CD4-positive, alpha-beta memory T cell (primary cell): ENCODE data around the gene LTBP4. TPM values are rescaled to one million over a fixed set of nuclear protein-coding genes. Genes with fewer than 3 reads are reported as not detected.

Experiments
- CTCF ChIA-PET: fragments of 350-600 bp; sonication (Branson Sonifier 250); formaldehyde crosslinking; loops from one replicate; lab custom pipeline; 2021; ENCODE audit warnings: inconsistent platforms; ENCODE audit not compliant: partially characterized antibody; lab: Charles Lee
- POLR2A ChIA-PET: fragments of 350-600 bp; sonication (Branson Sonifier 250); formaldehyde crosslinking; loops from one replicate; lab custom pipeline; 2021; ENCODE audit not compliant: partially characterized antibody; lab: Charles Lee
- DNase-seq, 5 donors: peaks; one replicate each; pipeline versions ENCODE4 v3.0.0 to v3.0.0-alpha.2; 2020 to 2022; ENCODE audit warnings: mixed read lengths in 1 of 5
- H3K27ac ChIP-seq: one replicate; pipeline ENCODE4 v1.7.0; 2013; ENCODE audit warnings: low read depth, low read length
- H3K27me3 ChIP-seq: 2 replicates; pipeline ENCODE4 v1.7.0; 2013; ENCODE audit warnings: mild to moderate bottlenecking, low read length, moderate library complexity; ENCODE audit not compliant: insufficient read depth
- H3K36me3 ChIP-seq: 2 replicates; pipeline ENCODE4 v1.7.0; 2013; ENCODE audit warnings: mild to moderate bottlenecking, low read length, moderate library complexity; ENCODE audit not compliant: insufficient read depth
- H3K4me1 ChIP-seq: 2 replicates; pipeline ENCODE4 v1.7.0; 2013; ENCODE audit warnings: mild to moderate bottlenecking, low read length, moderate library complexity; ENCODE audit not compliant: insufficient read depth
- H3K4me3 ChIP-seq, 2 donors: one replicate each; pipeline ENCODE4 v1.7.0; 2013; ENCODE audit warnings: low read length in 2 of 2, mild to moderate bottlenecking in 1 of 2
- H3K9me3 ChIP-seq, 2 donors: one replicate each; pipeline ENCODE4 v1.7.0; 2013; ENCODE audit warnings: low read length in 2 of 2, control low read depth in 1 of 2; ENCODE audit not compliant: control insufficient read depth in 1 of 2
- H3K27ac Mint-ChIP-seq, 7 donors: one replicate each; pipeline ENCODE4 v1.8.0; 2020 to 2021; ENCODE audit warnings: mixed read lengths in 7 of 7, mild to moderate bottlenecking in 6 of 7, inconsistent platforms in 3 of 7, moderate library complexity in 3 of 7
- H3K27me3 Mint-ChIP-seq, 2 donors: one replicate each; pipeline ENCODE4 v1.8.0; 2020 to 2021; ENCODE audit warnings: mixed read lengths in 2 of 2
- H3K36me3 Mint-ChIP-seq, 2 donors: one replicate each; pipeline ENCODE4 v1.8.0; 2020 to 2021; ENCODE audit warnings: mixed read lengths in 2 of 2, inconsistent platforms in 1 of 2, mild to moderate bottlenecking in 1 of 2
- H3K4me1 Mint-ChIP-seq, 4 donors: one replicate each; pipeline ENCODE4 v1.8.0; 2020 to 2021; ENCODE audit warnings: mixed read lengths in 4 of 4, mild to moderate bottlenecking in 1 of 4
- H3K4me3 Mint-ChIP-seq, 8 donors: one replicate each; pipeline ENCODE4 v1.8.0; 2020 to 2021; ENCODE audit warnings: mixed read lengths in 8 of 8, mild to moderate bottlenecking in 7 of 8, moderate library complexity in 6 of 8, inconsistent platforms in 3 of 8
- H3K9me3 Mint-ChIP-seq, 8 donors: one replicate each; pipeline ENCODE4 v1.8.0; 2020 to 2021; ENCODE audit warnings: mixed read lengths in 8 of 8, mild to moderate bottlenecking in 5 of 8, inconsistent platforms in 3 of 8, moderate library complexity in 1 of 8
- intact Hi-C: fragments of 100-400 bp; cut with micrococcal nuclease; formaldehyde crosslinking; loops from one replicate; pipeline ENCODE4 v1.15.1; 2023
- polyA plus RNA-seq, 2 donors: library from polyadenylated mRNA; unstranded; fragments of 300-500 nt; fragmentation: Illumina TruSeq; gene quantifications; one replicate each; pipeline ENCODE4 v1.2.3, GENCODE V29; 2021
- total RNA-seq, 2 experiments: library from RNA; stranded (reverse); gene quantifications; one replicate each; pipeline ENCODE4 v1.2.3, GENCODE V29; 2021

The LTBP4 gene
- total and polyA plus RNA-seq, 4 experiments from 2014 or later, result 26.0 to 158 (median 103) TPM

- peaks cover 0 to 3% of the 10 kb centered on the region in 2 donors for H3K36me3 Mint-ChIP-seq
- intact Hi-C loops, result loop anchor here (1.0 to 5.0 kb wide), 7 partner anchors 9 to 194 kb away; partner anchors contain the start of genes BLVRB, SERTAD1, SERTAD3 and SHKBP1
- H3K9me3 Mint-ChIP-seq, result peaks cover 0 to 2% (median 0%) of the 10 kb centered on the region in 8 donors
- peaks cover 7 to 11% of the 10 kb centered on the region in 2 donors for H3K27me3 Mint-ChIP-seq
- Histone ChIP-seq H3K27me3 (peaks cover 13% of the 10 kb centered on the region), H3K4me1 (peaks cover 83% of the 10 kb centered on the region), H3K9me3 (no peaks in the 10 kb centered on the region), H3K27ac (peak overlapping the region; percentile 61), H3K4me3 (peak overlapping the region; percentile 47 to 59), H3K36me3 (no peaks in the 10 kb centered on the region)
- H3K4me1 Mint-ChIP-seq, result peaks cover 37 to 91% (median 60%) of the 10 kb centered on the region in 4 donors
- ChIA-PET POLR2A (interaction anchor here (0.8 to 7.8 kb wide), 29 partner anchors 10 to 944 kb away, joined by 3 to 94 read pairs (median 5); partner anchors contain the start of genes ACTMAP, BLVRB, EGLN2 and HNRNPUL1), CTCF (interaction anchor here (0.6 to 5.8 kb wide), 14 partner anchors 9 to 540 kb away, joined by 3 to 106 read pairs (median 6); partner anchors contain the start of genes BLVRB and SPTBN4)
- H3K27ac Mint-ChIP-seq, result peak overlapping the region; percentile 96 to 99 (median 97)
- DNase-seq, result peak in 1 of 5 donors; percentile 49
- peak overlapping the region; percentile 81 to 97 (median 91) for H3K4me3 Mint-ChIP-seq
Observed at GRCh38 chr19:40604647-40605215, 3.6 kb downstream of the LTBP4 start.

DNA sequence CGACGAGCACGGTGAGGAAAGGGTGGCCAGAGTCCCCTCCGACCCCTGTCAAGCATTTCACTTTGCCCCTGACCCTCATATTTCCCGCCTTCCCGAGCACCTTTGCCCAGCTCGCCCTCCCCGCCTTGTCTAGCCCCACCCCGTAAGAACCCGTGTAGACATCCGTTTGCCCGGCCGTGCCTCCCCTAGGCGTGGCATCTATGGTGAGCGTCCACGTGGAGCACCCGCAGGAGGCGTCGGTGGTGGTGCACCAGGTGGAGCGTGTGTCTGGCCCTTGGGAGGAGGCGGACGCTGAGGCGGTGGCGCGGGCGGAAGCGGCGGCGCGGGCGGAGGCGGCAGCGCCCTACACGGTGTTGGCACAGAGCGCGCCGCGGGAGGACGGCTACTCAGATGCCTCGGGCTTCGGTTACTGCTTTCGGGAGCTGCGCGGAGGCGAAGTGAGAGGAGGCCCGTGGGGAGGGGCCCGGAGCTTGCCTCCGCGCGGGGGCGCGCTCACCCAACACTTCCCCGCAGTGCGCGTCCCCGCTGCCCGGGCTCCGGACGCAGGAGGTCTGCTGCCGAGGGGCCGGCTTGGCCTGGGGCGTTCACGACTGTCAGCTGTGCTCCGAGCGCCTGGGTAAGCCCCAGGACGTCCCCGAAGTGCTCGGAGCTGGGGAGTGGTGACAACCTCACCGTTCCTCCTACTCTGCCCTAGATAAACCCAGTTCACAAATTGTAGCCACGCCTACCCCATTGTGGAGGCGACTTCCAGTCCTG is 4.2 kb downstream of the LTBP4 start:
- Mint-ChIP-seq H3K4me1 (peaks cover 41 to 93% (median 63%) of the 10 kb centered on the region in 4 donors), H3K4me3 (peak overlapping the region; percentile 81 to 97 (median 91)), H3K9me3 (peaks cover 0 to 2% (median 0%) of the 10 kb centered on the region in 8 donors), H3K27me3 (peaks cover 7 to 9% of the 10 kb centered on the region in 2 donors), H3K27ac (peak overlapping the region; percentile 96 to 99 (median 97)), H3K36me3 (peaks cover 0 to 3% of the 10 kb centered on the region in 2 donors)
- CTCF ChIA-PET, result interaction anchor here (0.5 to 5.8 kb wide), 16 partner anchors 10 to 941 kb away, joined by 3 to 106 read pairs (median 4); partner anchors contain the start of genes BLVRB and SPTBN4
- peak; percentile 83 to 93 (median 87) for DNase-seq
- H3K9me3 ChIP-seq, result no peaks in the 10 kb centered on the region
- peak overlapping the region; percentile 61 for H3K27ac ChIP-seq
- no peaks in the 10 kb centered on the region for H3K36me3 ChIP-seq
- H3K27me3 ChIP-seq, result peaks cover 13% of the 10 kb centered on the region
- POLR2A ChIA-PET, result interaction anchor here (0.7 to 7.8 kb wide), 32 partner anchors 8 to 1204 kb away, joined by 3 to 94 read pairs (median 5); partner anchors contain the start of genes ACTMAP, AKT2, BLVRB and C19orf47
- H3K4me3 ChIP-seq, result peak overlapping the region; percentile 47 to 59
- peaks cover 83% of the 10 kb centered on the region for H3K4me1 ChIP-seq
- intact Hi-C loops, result loop anchor here (1.0 to 2.0 kb wide), 6 partner anchors 8 to 193 kb away; partner anchors contain the start of genes BLVRB, SERTAD3 and SHKBP1

GRCh38 chr19:40607311-40608239 is 6.4 kb downstream of the LTBP4 start:
- Mint-ChIP-seq H3K4me1 (peaks cover 43 to 98% (median 68%) of the 10 kb centered on the region in 4 donors), H3K27ac (peak overlapping the region in 6 of 7 donors; percentile 48 to 96 (median 78)), H3K27me3 (no peaks in the 10 kb centered on the region), H3K36me3 (peaks cover 0 to 4% of the 10 kb centered on the region in 2 donors), H3K9me3 (peaks cover 0 to 2% (median 0%) of the 10 kb centered on the region in 8 donors), H3K4me3 (peak overlapping the region; percentile 11 to 92 (median 64))
- intact Hi-C loops, result no loop called here
- Histone ChIP-seq H3K27ac (no peak overlapping the region), H3K4me1 (peaks cover 86% of the 10 kb centered on the region), H3K27me3 (no peaks in the 10 kb centered on the region), H3K9me3 (no peaks in the 10 kb centered on the region), H3K4me3 (no peak overlapping the region), H3K36me3 (no peaks in the 10 kb centered on the region)
- ChIA-PET POLR2A (interaction anchor here (0.7 to 5.9 kb wide), 4 partner anchors 7 to 192 kb away, joined by 3 to 94 read pairs (median 3); no protein-coding TSS in a partner anchor), CTCF (interaction anchor here (1.0 to 5.8 kb wide), 4 partner anchors 11 to 212 kb away, joined by 3 to 106 read pairs (median 24); no protein-coding TSS in a partner anchor)
- no peak for DNase-seq

GRCh38 chr19:40608240-40608621 is 7.1 kb downstream of the LTBP4 start:
- H3K27ac Mint-ChIP-seq, result peak overlapping the region in 6 of 7 donors; percentile 20 to 96 (median 62)
- no peaks in the 10 kb centered on the region for H3K36me3 ChIP-seq
- no peak overlapping the region for H3K27ac ChIP-seq
- POLR2A ChIA-PET, result interaction anchor here (0.7 to 1.0 kb wide), 2 partner anchors 17 to 191 kb away, joined by 3 read pairs; no protein-coding TSS in a partner anchor
- peaks cover 0 to 4% of the 10 kb centered on the region in 2 donors for H3K36me3 Mint-ChIP-seq
- peak overlapping the region in 4 of 8 donors; percentile 9 to 68 (median 45) for H3K4me3 Mint-ChIP-seq
- no peaks in the 10 kb centered on the region for H3K27me3 Mint-ChIP-seq
- no peak overlapping the region for H3K4me3 ChIP-seq
- intact Hi-C loops, result no loop called here
- H3K4me1 ChIP-seq, result peaks cover 84% of the 10 kb centered on the region
- DNase-seq, result no peak
- no peaks in the 10 kb centered on the region for H3K27me3 ChIP-seq
- CTCF ChIA-PET, result interaction anchor here (0.6 to 3.2 kb wide), 3 partner anchors 26 to 212 kb away, joined by 3 to 41 read pairs (median 3); no protein-coding TSS in a partner anchor
- peaks cover 0 to 2% (median 0%) of the 10 kb centered on the region in 8 donors for H3K9me3 Mint-ChIP-seq
- no peaks in the 10 kb centered on the region for H3K9me3 ChIP-seq
- H3K4me1 Mint-ChIP-seq, result peaks cover 42 to 98% (median 67%) of the 10 kb centered on the region in 4 donors

GRCh38 chr19:40608957-40609356 is 7.8 kb downstream of the LTBP4 start:
- peak overlapping the region in 1 of 2 donors; percentile 63 for H3K4me3 ChIP-seq
- H3K4me3 Mint-ChIP-seq, result peak overlapping the region; percentile 77 to 91 (median 88)
- H3K27me3 ChIP-seq, result no peaks in the 10 kb centered on the region
- H3K4me1 ChIP-seq, result peaks cover 82% of the 10 kb centered on the region
- peak overlapping the region; percentile 94 to 100 (median 97) for H3K27ac Mint-ChIP-seq
- H3K36me3 Mint-ChIP-seq, result peaks cover 0 to 5% of the 10 kb centered on the region in 2 donors
- ChIA-PET CTCF (interaction anchor here (0.6 to 3.2 kb wide), 2 partner anchors 25 to 145 kb away, joined by 3 to 41 read pairs; no protein-coding TSS in a partner anchor), POLR2A (interaction anchor here (0.7 to 2.4 kb wide), 12 partner anchors 8 to 1206 kb away, joined by 3 to 17 read pairs (median 7); partner anchors contain the start of genes ACTMAP, DYRK1B, LTBP4 and SERTAD3)
- H3K9me3 Mint-ChIP-seq, result peaks cover 0 to 2% (median 0%) of the 10 kb centered on the region in 8 donors
- no peaks in the 10 kb centered on the region for H3K9me3 ChIP-seq
- H3K27ac ChIP-seq, result peak overlapping the region; percentile 66
- no peaks in the 10 kb centered on the region for H3K36me3 ChIP-seq
- H3K4me1 Mint-ChIP-seq, result peaks cover 43 to 98% (median 64%) of the 10 kb centered on the region in 4 donors
- intact Hi-C loops, result no loop called here
- H3K27me3 Mint-ChIP-seq, result no peaks in the 10 kb centered on the region
- DNase-seq, result no peak
